GM18907 (cell line): ENCODE data around the gene GRM6.

Experiments
- ATAC-seq: cut with Tn5 transposase; IDR thresholded peaks from one replicate; pipeline ENCODE4 v1.9.1; 2021; ENCODE audit warnings: mild to moderate bottlenecking, moderate library complexity; ENCODE audit not compliant: unreplicated experiment

The GRM6 gene

GRCh38 chr5:178984145-178985072 is 10.7 kb downstream of the GRM6 start:
- ATAC-seq, result no peak

GRCh38 chr5:178983728-178984127 is 11.4 kb downstream of the GRM6 start:
- no peak for ATAC-seq

GRCh38 chr5:178982941-178983340 is 12.2 kb downstream of the GRM6 start:
- no peak for ATAC-seq

- ATAC-seq, result no peak
Measured at GRCh38 chr5:178981381-178981780, 13.7 kb downstream of the GRM6 start.

GRCh38 chr5:178965465-178966055 is 29.6 kb downstream of the GRM6 start:
- no peak for ATAC-seq

GRCh38 chr5:178941361-178941760 is 53.8 kb downstream of the GRM6 start:
- no peak for ATAC-seq

- no peak for ATAC-seq
Measured at GRCh38 chr5:178940569-178941360, 54.4 kb downstream of the GRM6 start, which contains the start of gene ZNF454. TSS of gene ZNF454 (plus strand) at chr5:178941198. CDS start at chr5:178942792, 1,594 bp downstream.

GRCh38 chr5:178931846-178932760 is 63.0 kb downstream of the GRM6 start:
- ATAC-seq, result no peak
